Cardiac muscle cell (in vitro differentiated cells and primary cell): ENCODE measurements around the gene HSD17B11. TPM values are rescaled to one million over a fixed set of nuclear protein-coding genes. Genes with fewer than 3 reads are reported as not detected.

Experiments used
- DNase-seq, 2 donors: peaks; one replicate each; pipeline versions ENCODE4 v3.0.0 to v3.0.0-alpha.2; 2010 to 2017; ENCODE audit warnings: low read depth in 1 of 2, low spot score in 1 of 2
- H3K27ac ChIP-seq: fragments of 200-600 bp; sonication (generic); 2 replicates; pipeline ENCODE4 v1.5.1; 2016
- H3K27me3 ChIP-seq: fragments of 200-600 bp; sonication (generic); 2 replicates; pipeline ENCODE4 v1.6.0; 2016; ENCODE audit warnings: control low read depth
- H3K36me3 ChIP-seq: fragments of 200-600 bp; sonication (generic); 2 replicates; pipeline ENCODE4 v1.5.1; 2016; ENCODE audit warnings: control low read depth
- H3K4me1 ChIP-seq: fragments of 200-600 bp; sonication (generic); 2 replicates; pipeline ENCODE4 v1.8.1; 2017; ENCODE audit warnings: low read depth, mild to moderate bottlenecking, mixed run types
- H3K4me3 ChIP-seq: fragments of 200-600 bp; sonication (generic); 2 replicates; pipeline ENCODE4 v1.5.1; 2016; ENCODE audit warnings: mild to moderate bottlenecking
- H3K9me3 ChIP-seq: fragments of 200-600 bp; sonication (generic); 2 replicates; pipeline ENCODE4 v1.5.1; 2017; ENCODE audit warnings: low read depth, mild to moderate bottlenecking, control low read depth
- polyA plus RNA-seq: library from polyadenylated mRNA; unstranded; fragments of >200 nt; fragmentation: Nextera tagmentation; extraction: Ambion mirVana; gene quantifications from 2 replicates; pipeline ENCODE4 v1.2.1, GENCODE V29; 2016
- total RNA-seq: library from RNA; depleted of rRNA; stranded (reverse); fragments of >200 nt; gene quantifications from 2 replicates; pipeline ENCODE4 v1.2.3, GENCODE V29; 2016
- TF ChIP-seq, protein P1 (sequence below): IDR thresholded peaks from 2 replicates; pipeline ENCODE4 v1.5.1; 2012; ENCODE audit warnings: low read depth, mild to moderate bottlenecking, low read length

HSD17B11 gene
- total and polyA plus RNA-seq, 2 experiments from 2014 or later = 17.4 to 18.9 TPM

DNA sequence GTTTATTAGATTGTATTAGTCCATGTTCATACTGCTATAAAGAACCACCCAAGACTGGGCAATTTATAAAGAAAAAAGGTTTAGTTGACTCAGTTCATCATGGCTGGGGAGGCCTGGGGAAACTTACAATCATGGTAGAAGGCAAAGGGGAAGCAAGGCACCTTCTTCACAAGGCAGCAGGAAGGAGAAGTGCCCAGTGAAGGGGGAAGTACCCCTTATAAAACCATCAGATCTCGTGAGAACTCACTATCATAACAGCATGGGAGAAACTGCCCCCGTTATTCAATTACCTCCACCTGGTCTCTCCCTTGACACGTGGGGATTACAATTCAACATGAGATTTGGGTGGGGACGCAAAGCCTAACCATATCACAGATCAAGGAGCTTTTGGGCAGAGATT, 60.2 kb downstream of the HSD17B11 start:
- Histone ChIP-seq H3K27me3 (no peaks in the 10 kb centered on the region), H3K9me3 (no peaks in the 10 kb centered on the region), H3K27ac (no peak overlapping the region), H3K4me3 (no peak overlapping the region), H3K36me3 (no peaks in the 10 kb centered on the region), H3K4me1 (peaks cover 5% of the 10 kb centered on the region)
- TF ChIP-seq, protein P1, sequence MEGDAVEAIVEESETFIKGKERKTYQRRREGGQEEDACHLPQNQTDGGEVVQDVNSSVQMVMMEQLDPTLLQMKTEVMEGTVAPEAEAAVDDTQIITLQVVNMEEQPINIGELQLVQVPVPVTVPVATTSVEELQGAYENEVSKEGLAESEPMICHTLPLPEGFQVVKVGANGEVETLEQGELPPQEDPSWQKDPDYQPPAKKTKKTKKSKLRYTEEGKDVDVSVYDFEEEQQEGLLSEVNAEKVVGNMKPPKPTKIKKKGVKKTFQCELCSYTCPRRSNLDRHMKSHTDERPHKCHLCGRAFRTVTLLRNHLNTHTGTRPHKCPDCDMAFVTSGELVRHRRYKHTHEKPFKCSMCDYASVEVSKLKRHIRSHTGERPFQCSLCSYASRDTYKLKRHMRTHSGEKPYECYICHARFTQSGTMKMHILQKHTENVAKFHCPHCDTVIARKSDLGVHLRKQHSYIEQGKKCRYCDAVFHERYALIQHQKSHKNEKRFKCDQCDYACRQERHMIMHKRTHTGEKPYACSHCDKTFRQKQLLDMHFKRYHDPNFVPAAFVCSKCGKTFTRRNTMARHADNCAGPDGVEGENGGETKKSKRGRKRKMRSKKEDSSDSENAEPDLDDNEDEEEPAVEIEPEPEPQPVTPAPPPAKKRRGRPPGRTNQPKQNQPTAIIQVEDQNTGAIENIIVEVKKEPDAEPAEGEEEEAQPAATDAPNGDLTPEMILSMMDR = no peak
- no peak for DNase-seq

DNA sequence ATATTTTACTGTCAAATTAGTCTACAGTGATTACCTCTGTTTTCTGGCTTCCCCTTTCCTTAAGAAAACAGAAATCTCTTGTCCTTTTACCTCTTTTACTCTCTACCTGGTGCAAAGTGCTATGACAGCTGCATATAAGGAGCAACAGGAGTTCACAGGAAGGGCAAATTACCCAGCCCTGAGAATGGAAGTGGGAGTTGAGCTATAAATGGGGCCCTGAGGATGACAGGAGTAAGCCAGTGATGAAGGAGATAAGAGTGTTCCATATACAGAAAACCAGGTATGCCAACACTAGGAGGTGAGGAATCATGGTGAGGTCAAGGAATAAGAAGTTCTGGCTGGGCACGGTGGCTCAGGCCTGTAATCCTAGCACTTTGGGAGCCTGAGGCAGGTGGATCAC, 63.9 kb downstream of the HSD17B11 start:
- Histone ChIP-seq H3K27ac (no peak overlapping the region), H3K36me3 (no peaks in the 10 kb centered on the region), H3K9me3 (no peaks in the 10 kb centered on the region), H3K4me1 (peaks cover 5% of the 10 kb centered on the region), H3K27me3 (no peaks in the 10 kb centered on the region), H3K4me3 (no peak overlapping the region)
- TF ChIP-seq, protein P1 = no peak
- DNase-seq = no peak

DNA sequence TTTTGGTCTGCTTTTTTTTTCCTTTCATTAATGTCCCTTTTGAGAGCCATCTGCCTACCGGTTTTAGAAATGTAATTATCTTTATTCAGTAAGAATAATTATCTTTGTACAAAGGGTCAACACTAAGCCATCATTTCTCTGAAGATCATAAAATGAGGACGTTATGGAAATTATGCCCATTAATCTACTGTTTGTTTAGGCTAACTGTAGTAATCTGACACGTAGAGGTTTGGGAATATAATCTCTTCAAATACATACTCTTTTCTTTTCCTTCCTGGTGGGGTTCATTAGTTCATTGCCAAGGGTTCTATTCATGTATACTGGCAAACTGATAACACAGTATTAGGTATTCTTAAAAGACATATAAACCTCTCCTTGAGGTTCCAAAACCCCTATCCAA, 64.5 kb downstream of the HSD17B11 start:
- TF ChIP-seq, protein P1 = no peak
- H3K27ac ChIP-seq = no peak overlapping the region
- H3K9me3 ChIP-seq = no peaks in the 10 kb centered on the region
- H3K4me1 ChIP-seq = peaks cover 5% of the 10 kb centered on the region
- no peaks in the 10 kb centered on the region for H3K27me3 ChIP-seq
- DNase-seq = no peak
- no peaks in the 10 kb centered on the region for H3K36me3 ChIP-seq
- H3K4me3 ChIP-seq = no peak overlapping the region

- TF ChIP-seq, protein P1 = no peak
- Histone ChIP-seq H3K27me3 (no peaks in the 10 kb centered on the region), H3K4me3 (no peak within 1 kb of the TSS)
Observed at GRCh38 chr4:87322754-87323153, 68.2 kb downstream of the HSD17B11 start, which contains the start of gene HSD17B13. Gene HSD17B13 (minus strand): TSS chr4:87322882. CDS start chr4:87322841, 41 bp downstream.

GRCh38 chr4:87321888-87322287, 69.1 kb downstream of the HSD17B11 start:
- DNase-seq = no peak

More at GRCh38 chr4:87322754-87323153, 68.2 kb downstream of the HSD17B11 start, which contains the start of gene HSD17B13:
- H3K27ac ChIP-seq = no peak within 1 kb of the TSS
- no peaks in the 10 kb centered on the region for H3K36me3 ChIP-seq
- no peaks in the 10 kb centered on the region for H3K9me3 ChIP-seq
- H3K4me1 ChIP-seq = peaks cover 5% of the 10 kb centered on the region
- no peak for DNase-seq

More at GRCh38 chr4:87321888-87322287, 69.1 kb downstream of the HSD17B11 start:
- no peaks in the 10 kb centered on the region for H3K9me3 ChIP-seq
- no peak overlapping the region for H3K4me3 ChIP-seq
- TF ChIP-seq, protein P1 = no peak
- H3K27ac ChIP-seq = no peak overlapping the region
- H3K36me3 ChIP-seq = no peaks in the 10 kb centered on the region
- peaks cover 3% of the 10 kb centered on the region for H3K4me1 ChIP-seq
- no peaks in the 10 kb centered on the region for H3K27me3 ChIP-seq
